GM10266 (cell line): ENCODE results near the gene TSFM.

Experiments
- DNase-seq: peaks from one replicate; pipeline ENCODE4 v3.0.0; 2012; ENCODE audit errors: extremely low spot score
- CTCF ChIP-seq: IDR thresholded peaks from 2 replicates; pipeline ENCODE4 v1.5.1; 2012; ENCODE audit warnings: mild to moderate bottlenecking, low read depth; ENCODE audit not compliant: control insufficient read depth, insufficient read depth; ENCODE audit errors: missing control alignments

The TSFM gene

GRCh38 chr12:57741844-57742738 lies 40.5 kb upstream of the TSFM start:
- peak; percentile 73 for TF ChIP-seq CTCF
- peak; percentile 84 for DNase-seq

DNA sequence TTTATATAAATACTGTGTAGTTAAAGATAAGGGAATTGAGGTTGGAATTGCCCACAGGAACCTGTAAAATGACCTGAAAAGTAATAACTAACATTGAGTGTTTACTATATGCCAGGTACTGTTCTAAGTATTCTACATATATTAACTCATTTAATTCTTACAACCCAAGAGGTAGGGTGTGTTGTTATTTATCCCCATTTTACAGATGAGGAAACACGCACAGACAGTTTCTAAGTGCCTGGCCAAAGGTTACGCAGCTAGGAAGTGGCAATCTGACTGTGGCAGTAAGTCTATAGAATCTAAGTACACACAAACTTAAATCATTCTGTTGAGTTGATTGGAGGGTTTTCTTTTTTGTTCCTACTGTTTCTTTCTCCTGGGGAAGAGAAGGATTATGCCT lies 38.8 kb upstream of the TSFM start:
- no peak for DNase-seq
- no peak for TF ChIP-seq CTCF

DNA sequence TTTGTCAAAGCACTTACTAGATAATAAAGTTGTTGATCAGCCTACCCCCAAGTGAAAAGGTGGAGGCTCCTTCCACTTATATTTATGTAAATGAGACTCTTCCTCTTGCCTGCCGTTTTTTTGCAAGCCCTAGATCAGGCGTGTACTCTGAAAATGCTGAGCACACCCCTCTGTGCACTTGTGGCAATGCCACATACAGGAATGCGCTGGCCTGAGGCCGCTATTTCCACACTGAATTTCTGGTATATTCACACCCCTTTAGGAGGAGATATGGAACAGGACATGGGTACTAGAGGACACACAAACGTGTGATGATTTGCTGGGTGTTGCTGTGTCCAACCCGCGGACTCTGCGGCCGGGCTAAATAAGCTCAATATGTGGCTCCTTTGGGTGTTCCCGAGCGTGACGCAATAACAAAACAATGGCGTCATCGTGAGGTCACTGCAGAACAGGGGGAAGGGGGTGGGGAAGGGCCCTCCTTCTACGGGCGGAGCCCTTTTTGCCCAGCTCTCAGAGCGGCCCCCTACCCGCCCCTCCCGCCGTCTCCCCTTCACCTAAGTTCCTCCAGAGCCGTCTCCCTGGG lies 38.3 kb upstream of the TSFM start:
- no peak for TF ChIP-seq CTCF
- peak; percentile 76 for DNase-seq

DNA sequence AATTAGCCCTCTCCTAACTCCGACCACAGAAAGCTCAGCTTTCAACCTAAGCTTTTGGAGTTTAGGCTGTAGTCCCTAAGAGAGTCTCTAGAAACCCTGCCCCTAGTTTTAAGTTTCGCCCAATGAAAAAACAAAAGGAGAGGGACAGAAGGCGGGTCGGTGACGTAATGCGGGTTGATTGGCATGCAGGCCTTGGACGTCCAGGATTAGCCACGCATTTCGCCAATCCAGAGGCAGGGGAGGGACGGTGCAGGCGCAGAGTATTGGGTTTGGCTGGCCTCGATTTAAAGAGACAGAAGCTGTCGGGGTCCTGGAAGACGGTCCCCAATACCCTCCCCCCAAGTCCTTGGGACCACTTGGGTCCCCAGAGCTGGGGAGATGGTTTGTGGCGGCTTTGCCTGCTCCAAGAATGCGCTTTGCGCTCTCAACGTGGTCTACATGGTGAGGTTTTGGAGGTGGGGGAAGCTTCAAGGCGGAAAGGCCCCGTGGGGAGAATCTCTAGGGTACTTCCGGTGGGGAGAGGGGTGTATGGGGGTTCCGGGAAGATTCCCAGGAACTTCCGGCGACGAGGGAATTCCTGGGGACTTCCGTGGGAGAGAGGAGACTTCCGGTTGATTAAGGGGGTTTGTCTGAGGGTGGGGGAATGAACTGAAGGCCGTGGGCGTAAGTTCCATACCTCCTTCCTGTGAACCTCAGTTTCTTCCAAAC lies 37.7 kb upstream of the TSFM start, which contains the start of gene TSPAN31:
TSPAN31 (plus strand) TSS at position 263 of the 708 bp plus-strand sequence; CDS start at position 379, 116 bp downstream.
- peak; percentile 92 for DNase-seq
- TF ChIP-seq CTCF = no peak

- TF ChIP-seq CTCF = no peak
- DNase-seq = no peak
These were observed 37.1 kb upstream of the TSFM start for GRCh38 chr12:57745485-57745881.

DNA sequence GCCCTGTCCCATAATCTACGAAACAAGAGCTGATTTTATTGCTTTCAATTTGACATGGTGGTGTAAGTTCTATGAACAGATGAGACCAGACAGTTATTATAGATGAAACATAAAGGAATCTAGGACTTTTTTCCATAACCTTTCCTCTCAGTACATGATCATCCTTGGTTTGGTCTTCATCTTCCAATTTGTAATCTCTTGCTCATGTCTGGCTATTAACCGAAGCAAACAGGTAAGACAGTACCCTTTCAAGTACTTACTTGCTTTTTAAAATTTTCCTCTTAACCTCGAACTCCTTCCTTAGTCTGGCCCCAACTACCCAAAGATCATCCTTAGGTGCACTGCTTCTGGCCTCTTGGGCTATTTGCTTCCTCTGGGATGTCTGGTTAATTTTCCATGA lies 36.6 kb upstream of the TSFM start:
- TF ChIP-seq CTCF = no peak
- no peak for DNase-seq
